Stimulated activated CD8-positive, alpha-beta memory T cell treated with anti-CD3 and anti-CD28 coated beads, Interleukin-15, amount 100 ng/mL, for 48 hours (primary cell): ENCODE results near the gene HOXC4.
"Not testable (repeated sequence)": the region's sequence is repeated elsewhere in the genome, so short reads cannot be mapped to it uniquely, and the experiment has no call there.

Source experiments
- DNase-seq, 2 donors: peaks; one replicate each; pipeline ENCODE4 v3.0.0-alpha.2; 2020; ENCODE audit warnings: low read depth in 2 of 2

The HOXC4 gene

GRCh38 chr12:54058128-54058768, 4.6 kb downstream of the HOXC4 start:
- DNase-seq = no peak

GRCh38 chr12:54059668-54060067, 6.0 kb downstream of the HOXC4 start:
- no peak for DNase-seq

- no peak for DNase-seq
Measured at GRCh38 chr12:54060174-54060974, 6.7 kb downstream of the HOXC4 start.

- no peak for DNase-seq
Measured at GRCh38 chr12:54060975-54061778, 7.5 kb downstream of the HOXC4 start.

- DNase-seq = no peak
Measured at GRCh38 chr12:54065677-54066076, 12.0 kb downstream of the HOXC4 start.

- no peak for DNase-seq
Measured at GRCh38 chr12:54066408-54066807, 12.8 kb downstream of the HOXC4 start.

GRCh38 chr12:54068418-54069070, 14.9 kb downstream of the HOXC4 start:
- no peak for DNase-seq

- no peak for DNase-seq
Measured at GRCh38 chr12:54071942-54072341, 18.3 kb downstream of the HOXC4 start.

- no peak for DNase-seq
Measured at GRCh38 chr12:54074308-54074707, 20.7 kb downstream of the HOXC4 start.

GRCh38 chr12:54075409-54075808, 21.8 kb downstream of the HOXC4 start:
- no peak for DNase-seq

- DNase-seq = no peak
Measured at GRCh38 chr12:54075974-54076373, 22.3 kb downstream of the HOXC4 start.

- DNase-seq = not testable (repeated sequence)
Measured at GRCh38 chr12:54077843-54078242, 24.2 kb downstream of the HOXC4 start.

- not testable (repeated sequence) for DNase-seq
Measured at GRCh38 chr12:54079115-54079514, 25.5 kb downstream of the HOXC4 start.

GRCh38 chr12:54080008-54080924, 26.6 kb downstream of the HOXC4 start:
- DNase-seq = not testable (repeated sequence)

- not testable (repeated sequence) for DNase-seq
Measured at GRCh38 chr12:54081053-54081514, 27.4 kb downstream of the HOXC4 start.

- DNase-seq = not testable (repeated sequence)
Measured at GRCh38 chr12:54081581-54082396, 28.2 kb downstream of the HOXC4 start.

- peak in 1 of 2 donors; percentile 9 for DNase-seq
Measured at GRCh38 chr12:54082397-54082892, 28.8 kb downstream of the HOXC4 start.

- not testable (repeated sequence) for DNase-seq
Measured at GRCh38 chr12:54088011-54088410, 34.4 kb downstream of the HOXC4 start.

GRCh38 chr12:54089465-54089864, 35.8 kb downstream of the HOXC4 start:
- not testable (repeated sequence) for DNase-seq

GRCh38 chr12:54090312-54090711, 36.7 kb downstream of the HOXC4 start:
- not testable (repeated sequence) for DNase-seq
